ENCODE results near the gene PDXP.

PDXP gene

GRCh38 chr22:37669586-37669985, 11.1 kb downstream of the PDXP start:
- Mint-ChIP-seq H3K36me3 (ENCODE audit: low read depth) (peaks cover 37% of the 10 kb centered on the region), H3K4me1 (ENCODE audit: low read depth) (peaks cover 44% of the 10 kb centered on the region), H3K9me3 (no peaks in the 10 kb centered on the region), H3K4me3 (no peak overlapping the region), H3K27me3 (no peaks in the 10 kb centered on the region), H3K27ac (peak overlapping the region; percentile 55)
- DNase-seq = no peak

- no peak overlapping the region for H3K4me3 Mint-ChIP-seq
- H3K4me1 Mint-ChIP-seq (ENCODE audit: low read depth) = peaks cover 64% of the 10 kb centered on the region
- peak overlapping the region; percentile 38 for H3K27ac Mint-ChIP-seq
- no peaks in the 10 kb centered on the region for H3K27me3 Mint-ChIP-seq
- no peak for DNase-seq
- H3K36me3 Mint-ChIP-seq (ENCODE audit: low read depth) = peaks cover 11% of the 10 kb centered on the region
- no peaks in the 10 kb centered on the region for H3K9me3 Mint-ChIP-seq
Observed at GRCh38 chr22:37672206-37672919, 13.8 kb downstream of the PDXP start.

GRCh38 chr22:37672920-37673455, 14.5 kb downstream of the PDXP start:
- H3K27ac Mint-ChIP-seq = no peak overlapping the region
- peaks cover 68% of the 10 kb centered on the region for H3K4me1 Mint-ChIP-seq (ENCODE audit: low read depth)
- DNase-seq = no peak
- H3K4me3 Mint-ChIP-seq = no peak overlapping the region
- no peaks in the 10 kb centered on the region for H3K27me3 Mint-ChIP-seq
- H3K9me3 Mint-ChIP-seq = no peaks in the 10 kb centered on the region
- peaks cover 7% of the 10 kb centered on the region for H3K36me3 Mint-ChIP-seq (ENCODE audit: low read depth)

GRCh38 chr22:37674248-37674647, 15.7 kb downstream of the PDXP start:
- no peaks in the 10 kb centered on the region for H3K27me3 Mint-ChIP-seq
- peak overlapping the region; percentile 71 for H3K27ac Mint-ChIP-seq
- peaks cover 7% of the 10 kb centered on the region for H3K36me3 Mint-ChIP-seq (ENCODE audit: low read depth)
- no peak overlapping the region for H3K4me3 Mint-ChIP-seq
- no peak for DNase-seq
- peaks cover 72% of the 10 kb centered on the region for H3K4me1 Mint-ChIP-seq (ENCODE audit: low read depth)
- H3K9me3 Mint-ChIP-seq = no peaks in the 10 kb centered on the region

GRCh38 chr22:37674951-37675929, 16.7 kb downstream of the PDXP start, which contains the start of gene LGALS1:
TSS of gene LGALS1 (plus strand) at chr22:37675636. CDS start at chr22:37675703, 67 bp downstream.
- H3K4me1 Mint-ChIP-seq (ENCODE audit: low read depth) = peaks cover 67% of the 10 kb centered on the region

GRCh38 chr22:37675930-37676735, 17.6 kb downstream of the PDXP start:
- peak overlapping the region; percentile 79 for H3K4me3 Mint-ChIP-seq
- H3K36me3 Mint-ChIP-seq (ENCODE audit: low read depth) = peaks cover 5% of the 10 kb centered on the region
- peak; percentile 59 for DNase-seq
- no peaks in the 10 kb centered on the region for H3K27me3 Mint-ChIP-seq
- H3K9me3 Mint-ChIP-seq = no peaks in the 10 kb centered on the region
- peak overlapping the region; percentile 93 for H3K27ac Mint-ChIP-seq
- H3K4me1 Mint-ChIP-seq (ENCODE audit: low read depth) = peaks cover 65% of the 10 kb centered on the region

More at GRCh38 chr22:37674951-37675929, 16.7 kb downstream of the PDXP start, which contains the start of gene LGALS1:
- Mint-ChIP-seq H3K9me3 (no peaks in the 10 kb centered on the region), H3K27ac (peak within 1 kb of the TSS; percentile 93), H3K4me3 (peak within 1 kb of the TSS; percentile 79), H3K36me3 (ENCODE audit: low read depth) (peaks cover 5% of the 10 kb centered on the region), H3K27me3 (no peaks in the 10 kb centered on the region)
- peak; percentile 73 for DNase-seq

- peaks cover 5% of the 10 kb centered on the region for H3K36me3 Mint-ChIP-seq (ENCODE audit: low read depth)
- peaks cover 65% of the 10 kb centered on the region for H3K4me1 Mint-ChIP-seq (ENCODE audit: low read depth)
- no peaks in the 10 kb centered on the region for H3K9me3 Mint-ChIP-seq
- H3K27me3 Mint-ChIP-seq = no peaks in the 10 kb centered on the region
- DNase-seq = peak; percentile 96
- H3K27ac Mint-ChIP-seq = peak overlapping the region; percentile 93
- H3K4me3 Mint-ChIP-seq = peak overlapping the region; percentile 79
Observed at GRCh38 chr22:37676736-37677492, 18.4 kb downstream of the PDXP start.

- Mint-ChIP-seq H3K4me3 (peak overlapping the region; percentile 79), H3K36me3 (ENCODE audit: low read depth) (peaks cover 5% of the 10 kb centered on the region), H3K27ac (peak overlapping the region; percentile 93), H3K9me3 (no peaks in the 10 kb centered on the region), H3K4me1 (ENCODE audit: low read depth) (peaks cover 59% of the 10 kb centered on the region), H3K27me3 (no peaks in the 10 kb centered on the region)
- DNase-seq = no peak
Observed at GRCh38 chr22:37677493-37677974, 19.0 kb downstream of the PDXP start.

- H3K4me1 Mint-ChIP-seq (ENCODE audit: low read depth) = peaks cover 51% of the 10 kb centered on the region
- H3K4me3 Mint-ChIP-seq = no peak overlapping the region
- DNase-seq = no peak
- no peaks in the 10 kb centered on the region for H3K9me3 Mint-ChIP-seq
- H3K36me3 Mint-ChIP-seq (ENCODE audit: low read depth) = peaks cover 5% of the 10 kb centered on the region
- no peak overlapping the region for H3K27ac Mint-ChIP-seq
- no peaks in the 10 kb centered on the region for H3K27me3 Mint-ChIP-seq
Observed at GRCh38 chr22:37678372-37678771, 19.8 kb downstream of the PDXP start.

GRCh38 chr22:37679670-37680069, 21.1 kb downstream of the PDXP start:
- no peak for DNase-seq
- no peak overlapping the region for H3K4me3 Mint-ChIP-seq
- H3K4me1 Mint-ChIP-seq (ENCODE audit: low read depth) = peaks cover 41% of the 10 kb centered on the region
- no peaks in the 10 kb centered on the region for H3K9me3 Mint-ChIP-seq
- peak overlapping the region; percentile 60 for H3K27ac Mint-ChIP-seq
- peaks cover 5% of the 10 kb centered on the region for H3K36me3 Mint-ChIP-seq (ENCODE audit: low read depth)
- no peaks in the 10 kb centered on the region for H3K27me3 Mint-ChIP-seq

- Mint-ChIP-seq H3K9me3 (no peaks in the 10 kb centered on the region), H3K36me3 (ENCODE audit: low read depth) (peaks cover 5% of the 10 kb centered on the region), H3K4me3 (no peak overlapping the region), H3K4me1 (ENCODE audit: low read depth) (peaks cover 35% of the 10 kb centered on the region), H3K27me3 (no peaks in the 10 kb centered on the region), H3K27ac (no peak overlapping the region)
- no peak for DNase-seq
Observed at GRCh38 chr22:37680191-37680851, 21.8 kb downstream of the PDXP start.

- Mint-ChIP-seq H3K9me3 (no peaks in the 10 kb centered on the region), H3K36me3 (ENCODE audit: low read depth) (peaks cover 6% of the 10 kb centered on the region), H3K27me3 (no peaks in the 10 kb centered on the region), H3K27ac (no peak overlapping the region), H3K4me3 (no peak overlapping the region), H3K4me1 (ENCODE audit: low read depth) (peaks cover 32% of the 10 kb centered on the region)
- DNase-seq = no peak
Observed at GRCh38 chr22:37681001-37681424, 22.5 kb downstream of the PDXP start.

GRCh38 chr22:37681556-37682049, 23.1 kb downstream of the PDXP start:
- H3K9me3 Mint-ChIP-seq = no peaks in the 10 kb centered on the region
- peak overlapping the region; percentile 71 for H3K27ac Mint-ChIP-seq
- H3K4me1 Mint-ChIP-seq (ENCODE audit: low read depth) = peaks cover 28% of the 10 kb centered on the region
- peaks cover 12% of the 10 kb centered on the region for H3K36me3 Mint-ChIP-seq (ENCODE audit: low read depth)
- peak; percentile 81 for DNase-seq
- H3K4me3 Mint-ChIP-seq = no peak overlapping the region
- H3K27me3 Mint-ChIP-seq = no peaks in the 10 kb centered on the region

All from activated T-cell treated with anti-CD3 and anti-CD28 coated beads, Interleukin-2, amount 50 U/mL, for 24 hours (primary cell).